Ramos (cell line): ENCODE measurements around the gene EML3.

ENCODE experiments used
- in situ Hi-C: fragments of 300-500 bp; cut with MboI; formaldehyde crosslinking; loops from one replicate; pipeline ENCODE4 v1.14.3; 2022; ENCODE audit warnings: low sequenced_read_pairs; ENCODE audit not compliant: unreplicated experiment

The EML3 gene

GRCh38 chr11:62621567-62622470, 9.2 kb upstream of the EML3 start, which contains the start of gene B3GAT3:
Gene B3GAT3 (minus strand): TSS chr11:62621986. CDS start chr11:62621947, 39 bp downstream.
- in situ Hi-C loops, result loop anchor here (25.0 kb wide), 1 partner anchor 1615 kb away; the partner anchor contains the start of genes DNAJC4, FKBP2, NUDT22 and PPP1R14B

- in situ Hi-C loops, result loop anchor here (25.0 kb wide), 1 partner anchor 1616 kb away; the partner anchor contains the start of genes DNAJC4, FKBP2, NUDT22 and PPP1R14B
Measured at GRCh38 chr11:62621027-62621566, 8.5 kb upstream of the EML3 start.

- in situ Hi-C loops, result loop anchor here (25.0 kb wide), 1 partner anchor 1620 kb away; the partner anchor contains the start of genes DNAJC4, FKBP2, NUDT22 and PPP1R14B
Measured at GRCh38 chr11:62616957-62617356, 4.4 kb upstream of the EML3 start.

GRCh38 chr11:62615521-62615920, 2.9 kb upstream of the EML3 start:
- in situ Hi-C loops, result loop anchor here (25.0 kb wide), 1 partner anchor 1622 kb away; the partner anchor contains the start of genes DNAJC4, FKBP2, NUDT22 and PPP1R14B

GRCh38 chr11:62614275-62614674, 1.7 kb upstream of the EML3 start:
- in situ Hi-C loops, result loop anchor here (25.0 kb wide), 1 partner anchor 1623 kb away; the partner anchor contains the start of genes DNAJC4, FKBP2, NUDT22 and PPP1R14B

GRCh38 chr11:62613291-62613778, 760 bp upstream of the EML3 start:
- in situ Hi-C loops, result loop anchor here (25.0 kb wide), 1 partner anchor 1624 kb away; the partner anchor contains the start of genes DNAJC4, FKBP2, NUDT22 and PPP1R14B

- in situ Hi-C loops, result loop anchor here (25.0 kb wide), 1 partner anchor 1625 kb away; the partner anchor contains the start of genes DNAJC4, FKBP2, NUDT22 and PPP1R14B
Measured at GRCh38 chr11:62611705-62612365, 740 bp downstream of the EML3 start.

GRCh38 chr11:62610814-62611704, 1.5 kb downstream of the EML3 start:
- in situ Hi-C loops, result loop anchor here (25.0 kb wide), 1 partner anchor 1626 kb away; the partner anchor contains the start of genes DNAJC4, FKBP2, NUDT22 and PPP1R14B

DNA sequence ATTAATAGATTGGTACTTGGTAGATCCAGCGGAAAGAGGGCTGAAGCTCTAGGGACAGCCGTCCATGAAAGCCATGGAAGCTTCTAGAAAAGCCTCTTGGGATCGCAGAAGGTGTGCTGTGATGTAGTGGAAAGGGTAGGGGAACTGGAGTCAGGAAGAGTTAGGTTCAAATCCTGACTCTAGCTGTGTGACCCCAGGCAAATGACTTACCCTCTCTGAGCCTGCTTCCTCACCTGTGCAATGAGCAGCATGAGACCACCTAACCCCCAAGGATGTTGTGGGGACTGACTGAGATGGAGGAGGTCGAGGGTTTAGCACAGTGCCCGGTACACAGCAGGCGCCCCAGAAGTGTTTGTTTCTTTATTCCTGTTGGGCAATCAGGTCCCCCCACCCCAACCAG, 2.2 kb downstream of the EML3 start:
- in situ Hi-C loops, result loop anchor here (25.0 kb wide), 1 partner anchor 1627 kb away; the partner anchor contains the start of genes DNAJC4, FKBP2, NUDT22 and PPP1R14B

DNA sequence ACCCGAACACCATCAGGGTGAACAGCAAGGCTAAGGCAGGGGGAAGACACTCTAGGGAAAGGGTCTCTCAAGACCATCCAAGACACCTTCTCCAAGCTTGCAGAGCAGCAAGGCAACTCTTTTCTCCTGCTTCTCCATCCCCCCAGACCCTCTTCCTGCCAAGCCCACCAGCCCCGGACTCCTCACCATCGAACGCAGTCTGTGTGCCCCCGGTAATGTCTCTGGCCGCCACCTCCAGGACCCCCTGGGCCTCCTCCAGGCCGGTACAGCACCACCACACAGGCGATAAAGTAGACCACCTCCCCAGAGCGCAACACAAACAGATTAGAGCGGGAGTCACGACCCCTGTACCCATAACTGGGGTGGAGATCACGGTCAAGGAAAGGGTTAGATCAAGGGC, 3.8 kb downstream of the EML3 start:
- in situ Hi-C loops, result loop anchor here (25.0 kb wide), 1 partner anchor 1629 kb away; the partner anchor contains the start of genes DNAJC4, FKBP2, NUDT22 and PPP1R14B

DNA sequence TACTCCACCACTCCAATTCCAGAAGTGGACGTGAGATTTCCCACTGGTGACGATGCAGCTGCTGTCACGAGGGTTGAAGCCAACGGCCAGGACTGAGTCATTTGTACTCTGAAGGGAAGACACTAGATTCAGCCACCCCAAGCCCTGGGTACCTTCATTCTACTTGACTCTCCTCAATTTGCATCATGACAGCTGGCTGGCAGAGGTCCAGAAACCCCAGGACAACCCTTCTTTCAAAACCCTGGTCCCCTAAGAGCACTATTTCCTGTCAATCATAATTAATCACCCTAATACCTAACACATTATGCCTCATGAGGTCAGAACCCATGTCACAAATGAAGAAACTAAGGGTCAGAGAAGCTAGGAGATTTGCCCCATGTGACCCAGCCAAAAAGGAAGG, 4.9 kb downstream of the EML3 start:
- in situ Hi-C loops, result loop anchor here (25.0 kb wide), 1 partner anchor 1630 kb away; the partner anchor contains the start of genes DNAJC4, FKBP2, NUDT22 and PPP1R14B

GRCh38 chr11:62605902-62606301, 6.7 kb downstream of the EML3 start:
- in situ Hi-C loops, result loop anchor here (25.0 kb wide), 1 partner anchor 1631 kb away; the partner anchor contains the start of genes DNAJC4, FKBP2, NUDT22 and PPP1R14B

DNA sequence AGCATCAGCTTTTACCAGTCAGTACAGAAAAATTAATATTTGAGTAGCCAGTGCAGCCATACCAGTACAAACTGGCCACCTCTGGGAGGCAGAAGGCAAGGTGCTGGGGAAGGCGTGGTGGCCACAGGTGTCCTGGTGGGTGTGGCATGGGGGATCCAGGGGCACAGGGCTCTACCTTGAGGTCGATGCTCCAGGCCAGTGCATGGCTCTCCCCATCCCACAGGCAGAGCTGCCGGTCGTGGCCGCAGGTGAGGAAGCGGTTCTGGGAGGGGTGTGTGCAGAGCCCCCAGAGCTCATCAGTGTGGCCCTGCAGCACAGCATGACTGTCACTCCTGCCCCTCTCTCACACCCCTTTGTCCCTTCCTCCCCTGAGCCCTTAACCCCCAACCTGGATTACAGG, 7.1 kb downstream of the EML3 start:
- in situ Hi-C loops, result loop anchor here (25.0 kb wide), 1 partner anchor 1632 kb away; the partner anchor contains the start of genes DNAJC4, FKBP2, NUDT22 and PPP1R14B

GRCh38 chr11:62604460-62605120, 8.0 kb downstream of the EML3 start:
- in situ Hi-C loops, result loop anchor here (25.0 kb wide), 1 partner anchor 1633 kb away; the partner anchor contains the start of genes DNAJC4, FKBP2, NUDT22 and PPP1R14B

GRCh38 chr11:62603776-62604299, 8.7 kb downstream of the EML3 start:
- in situ Hi-C loops, result loop anchor here (25.0 kb wide), 1 partner anchor 1633 kb away; the partner anchor contains the start of genes DNAJC4, FKBP2, NUDT22 and PPP1R14B

DNA sequence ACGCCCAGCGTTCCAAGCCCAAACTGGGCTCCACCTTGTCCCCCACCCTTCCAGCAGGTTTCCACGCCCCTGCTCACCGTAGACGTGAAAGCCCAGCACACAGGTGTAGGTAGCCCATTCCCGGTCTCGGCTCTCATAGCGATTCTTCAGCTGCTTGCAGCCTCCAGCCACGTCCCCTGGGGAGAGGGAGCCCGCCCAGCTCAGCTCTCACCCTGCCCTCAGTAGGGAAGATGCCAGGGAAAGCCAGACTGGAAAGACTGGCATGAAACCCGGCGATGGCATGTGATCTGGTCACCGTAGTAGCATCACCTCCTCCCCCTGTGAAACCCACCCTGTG, 9.5 kb downstream of the EML3 start:
- in situ Hi-C loops, result loop anchor here (25.0 kb wide), 1 partner anchor 1634 kb away; the partner anchor contains the start of genes DNAJC4, FKBP2, NUDT22 and PPP1R14B
